ENCODE measurements around the gene SLC12A3.

DNA sequence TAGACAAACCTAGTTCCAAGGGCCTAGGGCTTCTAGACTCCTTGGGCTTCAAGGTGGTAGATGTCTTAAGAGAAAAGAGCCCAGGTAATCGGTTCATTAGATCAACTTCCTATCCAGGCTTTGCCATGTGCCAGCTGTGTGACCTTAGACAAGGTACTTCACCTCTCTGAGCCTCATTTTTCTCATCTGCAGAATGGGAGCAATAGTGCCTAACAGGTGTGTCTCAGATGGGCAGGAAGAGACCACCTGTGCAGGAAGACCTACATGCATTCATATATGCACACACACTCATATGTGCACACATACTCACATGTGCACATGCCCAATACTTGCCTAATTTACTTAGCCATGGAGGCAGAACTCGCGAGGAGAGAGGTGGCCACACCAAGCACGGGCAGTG lies 15.7 kb downstream of the SLC12A3 start:
- TF ChIP-seq, protein P1, sequence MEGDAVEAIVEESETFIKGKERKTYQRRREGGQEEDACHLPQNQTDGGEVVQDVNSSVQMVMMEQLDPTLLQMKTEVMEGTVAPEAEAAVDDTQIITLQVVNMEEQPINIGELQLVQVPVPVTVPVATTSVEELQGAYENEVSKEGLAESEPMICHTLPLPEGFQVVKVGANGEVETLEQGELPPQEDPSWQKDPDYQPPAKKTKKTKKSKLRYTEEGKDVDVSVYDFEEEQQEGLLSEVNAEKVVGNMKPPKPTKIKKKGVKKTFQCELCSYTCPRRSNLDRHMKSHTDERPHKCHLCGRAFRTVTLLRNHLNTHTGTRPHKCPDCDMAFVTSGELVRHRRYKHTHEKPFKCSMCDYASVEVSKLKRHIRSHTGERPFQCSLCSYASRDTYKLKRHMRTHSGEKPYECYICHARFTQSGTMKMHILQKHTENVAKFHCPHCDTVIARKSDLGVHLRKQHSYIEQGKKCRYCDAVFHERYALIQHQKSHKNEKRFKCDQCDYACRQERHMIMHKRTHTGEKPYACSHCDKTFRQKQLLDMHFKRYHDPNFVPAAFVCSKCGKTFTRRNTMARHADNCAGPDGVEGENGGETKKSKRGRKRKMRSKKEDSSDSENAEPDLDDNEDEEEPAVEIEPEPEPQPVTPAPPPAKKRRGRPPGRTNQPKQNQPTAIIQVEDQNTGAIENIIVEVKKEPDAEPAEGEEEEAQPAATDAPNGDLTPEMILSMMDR (IDR thresholded peaks at IDR 0.05): no peak
- TF ChIP-seq POLR2A (IDR thresholded peaks at IDR 0.05): no peak
